ENCODE results near the gene MAS1. TPM values are rescaled to one million over a fixed set of nuclear protein-coding genes. Genes with fewer than 3 reads are reported as not detected.

Gene MAS1
- total and polyA plus RNA-seq, 2 of the 13 experiments (the other 11 are each of a cell fraction or from before 2014, with no cell fraction given) = not detected

- TF ChIP-seq ZNF468 (CRISPR knock-in tag; IDR thresholded peaks at IDR 0.05) (no peak), ZNF546 (CRISPR knock-in tag; conservative IDR thresholded peaks at IDR 0.05) (no peak), SPEN (CRISPR knock-in tag; IDR thresholded peaks at IDR 0.05; ENCODE audit: low read depth) (no peak), LCORL (IDR thresholded peaks at IDR 0.05) (no peak), LCORL (CRISPR knock-in tag; IDR thresholded peaks at IDR 0.05) (no peak)
- no peak for ATAC-seq
- Histone ChIP-seq H3K27ac (ENCODE audit: extremely low read length, insufficient read depth, low read length) (no peak overlapping the region), H3K9me3 (ENCODE audit: low read length) (no peaks in the 10 kb centered on the region), H4K20me1 (ENCODE audit: insufficient read depth, low read length) (no peaks in the 10 kb centered on the region), H3K9ac (ENCODE audit: insufficient read depth, low read depth, low read length) (no peak overlapping the region), H3K27me3 (ENCODE audit: control insufficient read depth in 1 of 2, insufficient read depth in 2 of 2, low read length in 2 of 2) (peaks cover 16 to 77% of the 10 kb centered on the region in 2 experiments), H3K4me1 (ENCODE audit: insufficient read depth, low read length) (no peaks in the 10 kb centered on the region), H3K79me2 (ENCODE audit: insufficient read depth, low read length) (no peaks in the 10 kb centered on the region), H3K36me3 (replicated peaks in 1 of 2; ENCODE audit: control insufficient read depth in 1 of 2, insufficient read depth in 2 of 2, low read length in 2 of 2) (no peaks in the 10 kb centered on the region), H2AFZ (ENCODE audit: low read length) (no peak overlapping the region), H3K4me3 (replicated peaks in 1 of 3; ENCODE audit: insufficient read depth in 1 of 3, low read depth in 2 of 3, low read length in 3 of 3) (no peak overlapping the region), H3K4me2 (ENCODE audit: low read depth, low read length) (no peak overlapping the region)
- CTCF ChIA-PET (ENCODE audit: low intra/inter-chr PET ratio, low total read pairs) = no interaction called here
- FAIRE-seq = no peak
- in situ Hi-C loops (cut with HindIII; ENCODE audit: extremely low pct_ligation_motif_present, low pct_unique_long_range_greater_than_20kb) (no loop called here), intact Hi-C loops (cut with micrococcal nuclease; ENCODE audit: unreplicated experiment) (no loop called here)
- WGBS (ENCODE audit: low lambda C conversion rate) = 27% methylated on average over 7 of the region's 7 CpGs
- no TSS peak for BruUV-seq (replicated peaks)
- DNase-seq (ENCODE audit: low spot score) = no peak
- POLR2A ChIA-PET = no interaction called here
Measured at GRCh38 chr6:159890201-159890600, 587 bp upstream of the MAS1 start.

GRCh38 chr6:159892053-159892452 is 1.3 kb downstream of the MAS1 start:
- FAIRE-seq (no peak), ATAC-seq (no peak), DNase-seq (ENCODE audit: low spot score) (no peak)
- Histone ChIP-seq H3K27ac (ENCODE audit: extremely low read length, insufficient read depth, low read length) (no peak overlapping the region), H3K9ac (ENCODE audit: insufficient read depth, low read depth, low read length) (no peak overlapping the region), H3K4me2 (ENCODE audit: low read depth, low read length) (no peak overlapping the region), H3K79me2 (ENCODE audit: insufficient read depth, low read length) (no peaks in the 10 kb centered on the region), H3K4me1 (ENCODE audit: insufficient read depth, low read length) (no peaks in the 10 kb centered on the region), H3K9me3 (ENCODE audit: low read length) (no peaks in the 10 kb centered on the region), H3K36me3 (replicated peaks in 1 of 2; ENCODE audit: control insufficient read depth in 1 of 2, insufficient read depth in 2 of 2, low read length in 2 of 2) (no peaks in the 10 kb centered on the region), H3K27me3 (ENCODE audit: control insufficient read depth in 1 of 2, insufficient read depth in 2 of 2, low read length in 2 of 2) (peaks cover 13 to 67% of the 10 kb centered on the region in 2 experiments), H3K4me3 (replicated peaks in 1 of 3; ENCODE audit: insufficient read depth in 1 of 3, low read depth in 2 of 3, low read length in 3 of 3) (no peak overlapping the region), H4K20me1 (ENCODE audit: insufficient read depth, low read length) (no peaks in the 10 kb centered on the region), H2AFZ (ENCODE audit: low read length) (no peak overlapping the region)
- intact Hi-C loops (cut with micrococcal nuclease; ENCODE audit: unreplicated experiment) (no loop called here), in situ Hi-C loops (cut with HindIII; ENCODE audit: extremely low pct_ligation_motif_present, low pct_unique_long_range_greater_than_20kb) (no loop called here)
- ChIA-PET POLR2A (no interaction called here), CTCF (ENCODE audit: low intra/inter-chr PET ratio, low total read pairs) (no interaction called here)
- BruUV-seq (replicated peaks) = no TSS peak
- 47% methylated on average over 4 of the region's 4 CpGs for WGBS (ENCODE audit: low lambda C conversion rate)
- no peak for TF ChIP-seq ZNF598 (CRISPR knock-in tag; IDR thresholded peaks at IDR 0.05; ENCODE audit: borderline replicate concordance)
- no peak for TF ChIP-seq PAF1 (CRISPR knock-in tag; IDR thresholded peaks at IDR 0.05)
- no peak for TF ChIP-seq ZBTB40 (IDR thresholded peaks at IDR 0.05)
- TF ChIP-seq ZBTB40 (CRISPR knock-in tag; IDR thresholded peaks at IDR 0.05) = no peak
- no peak for TF ChIP-seq BRCA1 (CRISPR knock-in tag; IDR thresholded peaks at IDR 0.05)

Data from HepG2 (cell line).